NCI-H1105 treated with DMSO at 0.1 percent for 48 hours (cell line): Measurements from ENCODE around the gene COL18A1.

ENCODE experiments used
- DNase-seq: peaks from one replicate; lab custom pipeline; 2025; lab: John Stamatoyannopoulos, UW

COL18A1 gene

DNA sequence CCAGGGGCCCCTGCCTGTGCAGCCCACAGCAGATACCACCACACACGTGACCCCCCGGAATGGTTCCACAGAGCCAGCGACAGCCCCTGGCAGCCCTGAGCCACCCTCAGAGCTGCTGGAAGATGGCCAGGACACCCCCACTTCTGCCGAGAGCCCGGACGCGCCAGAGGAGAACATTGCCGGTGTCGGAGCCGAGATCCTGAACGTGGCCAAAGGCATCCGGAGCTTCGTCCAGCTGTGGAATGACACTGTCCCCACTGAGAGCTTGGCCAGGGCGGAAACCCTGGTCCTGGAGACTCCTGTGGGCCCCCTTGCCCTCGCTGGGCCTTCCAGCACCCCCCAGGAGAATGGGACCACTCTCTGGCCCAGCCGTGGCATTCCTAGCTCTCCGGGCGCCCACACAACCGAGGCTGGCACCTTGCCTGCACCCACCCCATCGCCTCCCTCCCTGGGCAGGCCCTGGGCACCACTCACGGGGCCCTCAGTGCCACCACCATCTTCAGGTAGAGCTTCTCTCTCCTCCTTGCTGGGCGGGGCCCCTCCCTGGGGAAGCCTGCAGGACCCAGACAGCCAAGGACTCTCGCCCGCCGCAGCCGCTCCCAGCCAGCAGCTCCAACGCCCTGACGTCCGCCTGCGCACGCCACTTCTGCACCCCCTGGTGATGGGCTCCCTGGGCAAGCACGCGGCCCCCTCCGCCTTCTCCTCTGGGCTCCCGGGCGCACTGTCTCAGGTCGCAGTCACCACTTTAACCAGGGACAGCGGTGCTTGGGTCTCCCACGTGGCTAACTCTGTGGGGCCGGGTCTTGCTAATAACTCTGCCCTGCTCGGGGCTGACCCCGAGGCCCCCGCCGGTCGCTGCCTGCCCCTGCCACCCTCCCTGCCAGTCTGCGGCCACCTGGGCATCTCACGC is 51.0 kb downstream of the COL18A1 start:
- peak; percentile 28 for DNase-seq

DNA sequence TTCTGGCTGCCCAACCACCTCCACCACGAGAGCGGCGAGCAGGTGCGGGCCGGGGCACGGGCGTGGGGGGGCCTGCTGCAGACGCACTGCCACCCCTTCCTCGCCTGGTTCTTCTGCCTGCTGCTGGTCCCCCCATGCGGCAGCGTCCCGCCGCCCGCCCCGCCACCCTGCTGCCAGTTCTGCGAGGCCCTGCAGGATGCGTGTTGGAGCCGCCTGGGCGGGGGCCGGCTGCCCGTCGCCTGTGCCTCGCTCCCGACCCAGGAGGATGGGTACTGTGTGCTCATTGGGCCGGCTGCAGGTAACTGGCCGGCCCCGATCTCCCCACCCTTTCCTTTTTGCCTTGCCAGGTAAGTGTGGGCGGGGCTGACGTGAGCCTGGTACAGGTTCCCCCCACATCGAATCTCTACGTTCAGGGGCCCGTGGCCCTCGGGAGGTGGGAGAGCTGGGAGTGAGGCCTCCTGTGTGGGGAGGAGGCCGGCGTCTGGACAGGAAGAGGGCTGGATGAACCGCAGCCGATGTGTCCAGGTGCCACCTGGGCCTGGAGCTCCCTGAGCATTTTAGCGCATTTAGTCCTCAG is 51.7 kb downstream of the COL18A1 start:
- no peak for DNase-seq

DNA sequence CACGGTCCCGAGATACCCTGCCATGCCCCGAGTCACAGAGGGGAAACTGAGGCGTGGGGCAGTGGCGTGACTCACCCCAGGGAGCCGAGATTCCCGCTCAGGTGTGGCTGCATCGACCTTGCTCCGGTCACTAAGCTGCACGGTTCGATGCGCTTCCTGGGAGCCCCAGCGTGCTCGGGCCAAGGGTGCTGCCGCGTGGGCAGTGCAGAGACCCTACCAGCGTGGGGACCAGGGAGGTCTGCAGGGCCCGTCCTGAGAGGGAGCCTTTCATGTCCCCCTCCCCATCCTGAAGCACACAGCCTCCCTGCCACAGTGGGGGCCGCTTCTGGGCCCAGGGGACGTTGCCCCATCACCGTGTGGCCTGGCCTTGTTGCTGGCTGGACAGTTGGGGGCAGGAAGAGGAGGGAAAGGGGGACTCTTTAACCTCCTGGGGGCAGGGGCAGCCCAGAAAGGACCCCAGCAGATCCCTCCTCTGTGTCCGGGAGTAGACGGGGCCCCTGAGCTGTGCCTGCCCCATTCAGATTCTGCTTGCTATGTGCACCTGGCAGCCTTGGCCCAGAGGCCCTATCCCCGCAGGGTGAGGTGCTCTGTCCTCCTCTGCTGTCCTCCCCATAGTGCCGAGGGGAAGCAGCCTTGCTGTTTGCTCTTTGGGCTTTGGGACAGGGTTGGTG is 52.3 kb downstream of the COL18A1 start:
- no peak for DNase-seq

DNA sequence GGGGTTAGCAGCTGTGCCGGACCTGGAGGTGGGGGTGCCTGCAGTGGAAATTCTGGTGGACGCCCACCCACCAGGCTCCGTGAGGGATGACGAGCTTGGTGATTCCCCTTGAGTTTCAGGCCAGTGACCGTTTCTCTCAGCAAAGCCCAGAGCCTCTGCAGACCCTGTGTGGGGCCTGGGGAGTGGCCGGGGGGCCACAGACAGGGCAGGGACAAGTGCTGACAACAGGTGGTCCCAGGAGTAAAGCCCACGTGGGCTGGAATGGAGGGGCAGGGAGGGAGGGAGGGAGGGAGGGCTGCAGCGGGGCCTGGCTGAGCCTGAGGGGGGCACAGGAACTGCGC is 52.8 kb downstream of the COL18A1 start:
- DNase-seq: no peak

DNA sequence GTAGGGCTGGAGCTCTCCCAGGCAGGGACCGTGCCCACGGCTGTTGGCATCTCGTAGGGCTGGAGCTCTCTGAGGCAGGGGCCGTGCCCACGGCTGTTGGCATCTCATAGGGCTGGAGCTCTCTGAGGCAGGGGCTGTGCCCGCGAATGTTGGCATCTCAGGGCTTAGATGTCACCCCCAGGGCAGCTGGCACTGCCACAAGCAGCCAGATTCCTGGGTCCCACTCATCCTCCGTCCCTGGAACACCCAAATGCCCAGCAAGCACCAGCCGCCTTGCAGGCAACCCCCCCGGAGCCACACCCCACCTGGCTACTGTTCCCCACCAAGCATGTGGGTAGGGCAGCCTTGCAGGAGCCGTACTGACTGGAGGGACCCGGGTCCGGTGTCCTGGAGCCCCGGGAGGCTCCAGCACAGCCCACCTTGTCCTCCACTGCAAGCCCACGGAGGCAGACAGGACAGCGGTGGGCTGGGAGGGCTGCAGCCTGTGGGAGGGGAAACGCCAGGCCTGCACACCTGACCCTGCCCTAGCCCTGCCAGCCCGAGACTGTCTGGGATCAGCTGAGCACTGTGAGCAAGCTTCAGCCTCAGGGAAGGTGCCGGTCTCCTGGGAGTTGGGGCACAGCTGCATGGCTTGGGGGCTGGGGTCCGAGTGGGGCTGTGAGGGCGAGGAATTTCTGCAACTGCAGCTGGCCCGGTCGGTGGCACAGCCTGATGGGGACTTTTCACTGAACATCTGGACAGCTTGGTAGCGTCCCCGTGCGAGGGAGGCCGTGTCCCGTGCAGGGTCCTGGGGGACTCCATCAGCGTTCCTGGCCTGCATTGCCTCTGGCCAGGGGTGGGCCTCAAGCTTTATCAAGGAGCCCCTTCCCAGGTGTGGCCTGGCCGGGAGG is 53.6 kb downstream of the COL18A1 start:
- DNase-seq: no peak

DNA sequence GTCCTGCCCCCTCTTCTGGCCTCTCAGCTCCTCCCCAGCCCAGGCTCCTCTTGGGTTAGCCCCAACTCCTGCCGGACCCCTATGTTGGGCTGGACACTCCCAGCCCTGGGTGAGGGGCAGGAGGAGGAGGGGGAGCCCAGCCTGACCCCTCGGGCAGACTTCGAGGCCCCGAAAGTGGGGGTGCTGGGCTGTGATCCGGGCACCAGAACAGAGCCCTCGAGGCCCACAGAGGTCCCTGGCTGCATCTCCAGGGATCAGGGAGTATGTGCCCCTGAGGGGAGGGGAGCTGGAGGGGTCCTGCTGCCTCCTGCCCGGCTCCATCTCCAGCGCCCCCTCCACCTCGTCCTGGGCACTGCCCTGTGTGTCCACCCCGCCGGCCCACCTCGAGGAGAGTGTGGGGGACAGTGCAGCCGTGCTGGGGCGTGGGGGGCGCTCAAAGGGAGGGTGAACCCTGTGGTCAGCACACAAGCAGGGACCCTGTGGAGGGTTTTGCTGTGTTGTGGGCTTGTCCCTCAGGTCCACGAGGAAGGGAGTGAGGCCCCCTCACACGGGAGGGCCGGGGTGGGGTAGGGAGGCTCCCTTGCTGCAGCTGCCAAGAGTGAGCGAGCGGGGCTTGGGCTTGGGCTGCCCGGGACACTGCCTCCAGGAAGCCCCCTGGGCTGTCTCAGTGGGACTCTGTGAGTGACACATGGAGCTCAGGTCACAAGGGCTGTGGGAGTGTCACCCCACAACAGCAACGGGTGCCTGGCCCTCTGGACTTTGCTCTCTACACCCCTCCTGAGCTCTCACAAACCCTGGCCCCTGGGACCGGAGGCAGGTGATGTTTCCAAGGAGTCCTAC is 54.4 kb downstream of the COL18A1 start:
- DNase-seq: no peak

DNA sequence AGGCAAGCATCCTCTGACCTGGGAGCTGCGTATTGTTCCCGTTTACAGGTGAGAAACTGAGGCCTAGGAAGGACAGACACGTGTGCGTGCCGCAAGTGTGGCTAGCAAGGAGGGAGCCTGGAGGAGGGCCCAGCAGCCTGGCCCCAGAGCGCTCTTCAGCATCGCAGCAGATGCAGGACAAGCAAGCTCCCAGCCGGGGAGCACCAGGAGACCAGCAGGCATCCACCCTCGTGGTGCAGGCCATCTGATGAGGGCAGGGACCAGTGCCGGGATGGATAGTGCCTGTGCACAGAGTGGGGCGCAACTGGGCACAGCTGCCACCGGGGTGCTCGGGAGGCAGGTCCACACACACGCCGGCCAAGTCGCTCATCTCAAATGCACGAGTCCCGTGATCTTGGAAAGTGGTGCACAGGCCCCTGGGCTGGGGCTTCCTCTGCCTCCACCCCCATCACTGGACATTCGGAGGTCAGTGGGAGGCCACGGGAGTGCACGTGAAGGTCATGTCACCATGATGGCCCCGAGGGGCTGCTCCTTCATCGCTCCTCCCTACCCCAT is 55.1 kb downstream of the COL18A1 start:
- no peak for DNase-seq

DNA sequence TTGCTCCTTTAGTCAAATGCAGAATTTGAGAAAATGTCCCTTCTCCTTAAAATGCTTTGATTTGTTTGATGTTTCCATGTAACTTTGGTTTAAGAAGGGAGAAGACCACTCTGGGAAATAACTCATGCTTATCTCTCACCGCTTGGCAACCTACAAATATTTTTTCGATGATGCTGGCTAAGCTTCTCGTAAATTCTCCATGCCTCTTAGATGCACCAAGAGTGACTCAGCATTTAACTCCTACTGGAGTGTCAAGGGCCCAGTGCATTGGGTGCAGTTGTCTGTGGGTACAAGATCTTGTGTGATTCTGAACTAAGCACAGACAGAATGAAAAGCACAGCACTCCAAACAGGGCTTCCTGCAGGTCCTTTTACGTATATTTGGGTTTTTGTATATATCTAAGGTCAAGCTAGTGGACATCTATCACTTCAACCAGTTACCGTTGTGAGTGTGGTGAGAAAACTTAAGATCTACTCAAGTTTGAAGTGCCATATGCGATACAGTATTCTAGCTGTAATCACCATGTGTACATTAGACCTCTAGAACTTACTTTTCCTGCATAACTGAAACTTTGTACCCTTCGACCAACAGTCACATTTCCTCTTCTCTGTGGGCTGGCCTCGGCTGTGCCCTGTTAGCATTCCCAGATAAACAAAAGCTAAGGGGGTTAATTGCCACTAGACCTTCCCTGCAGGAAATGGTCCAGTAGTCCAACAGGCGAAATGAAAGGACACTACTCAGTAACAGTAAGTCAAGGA is 55.8 kb downstream of the COL18A1 start:
- no peak for DNase-seq

DNA sequence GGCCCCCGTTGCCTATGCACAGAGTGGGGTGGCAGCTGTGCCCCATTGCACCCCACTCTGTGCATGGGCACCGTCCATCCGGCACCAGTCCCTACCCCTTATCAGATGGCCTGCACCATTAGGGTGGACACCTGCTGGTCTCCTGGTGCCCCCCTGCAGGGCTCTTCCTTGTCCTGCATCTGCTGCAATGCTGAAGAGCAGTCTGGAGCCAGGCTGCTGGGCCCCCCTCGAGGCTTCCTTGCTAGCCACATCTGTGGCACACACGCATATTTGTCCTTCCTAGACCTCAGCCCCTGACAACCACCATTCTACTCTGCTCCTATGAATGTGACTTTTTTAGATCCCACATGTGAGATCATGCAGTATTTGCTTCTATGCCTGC is 56.4 kb downstream of the COL18A1 start:
- DNase-seq: no peak

DNA sequence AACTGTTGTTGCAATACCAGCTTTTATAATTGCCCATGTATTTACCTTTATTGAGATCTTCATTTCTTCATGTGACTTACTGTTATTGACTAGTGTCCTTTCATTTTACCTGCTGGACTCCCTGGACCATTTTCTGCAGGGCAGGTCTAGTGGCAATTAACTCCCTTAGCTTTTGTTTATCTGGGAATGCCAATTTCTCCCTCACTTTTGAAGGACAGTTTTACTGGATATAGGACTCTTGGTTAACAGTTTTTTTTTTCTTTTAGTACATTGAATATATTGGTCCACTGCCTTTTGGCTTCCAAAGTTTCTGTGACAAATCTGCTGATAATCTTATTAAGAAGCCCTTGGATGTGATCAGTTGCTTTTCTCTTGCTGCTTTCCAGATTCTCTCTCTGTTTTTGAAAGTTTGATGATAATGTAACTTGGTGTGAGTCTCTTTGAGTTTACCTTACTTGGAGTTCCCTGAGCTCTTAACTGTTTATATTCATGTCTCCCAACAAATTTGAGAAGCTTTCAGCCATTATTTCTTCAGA is 56.9 kb downstream of the COL18A1 start:
- no peak for DNase-seq

DNA sequence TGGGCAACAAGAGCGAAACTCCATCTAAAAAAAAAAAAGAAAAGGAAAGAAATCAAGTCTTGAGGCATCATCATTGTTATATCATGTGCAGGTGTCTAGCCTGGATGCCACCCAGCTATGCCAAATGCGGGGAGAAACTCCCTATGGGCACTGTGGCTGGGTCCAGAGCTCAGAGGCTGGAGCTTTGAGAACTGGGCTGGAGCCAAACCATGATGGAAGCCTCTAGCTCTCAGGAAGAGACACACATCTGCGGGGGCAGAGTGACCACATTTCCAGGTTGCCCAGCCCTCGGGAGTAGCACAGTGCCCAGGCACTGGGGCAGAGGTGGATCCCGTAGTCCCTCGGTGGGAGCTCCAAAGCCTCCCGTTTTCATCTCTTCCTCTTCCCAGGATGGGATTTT is 58.9 kb downstream of the COL18A1 start:
- no peak for DNase-seq

DNA sequence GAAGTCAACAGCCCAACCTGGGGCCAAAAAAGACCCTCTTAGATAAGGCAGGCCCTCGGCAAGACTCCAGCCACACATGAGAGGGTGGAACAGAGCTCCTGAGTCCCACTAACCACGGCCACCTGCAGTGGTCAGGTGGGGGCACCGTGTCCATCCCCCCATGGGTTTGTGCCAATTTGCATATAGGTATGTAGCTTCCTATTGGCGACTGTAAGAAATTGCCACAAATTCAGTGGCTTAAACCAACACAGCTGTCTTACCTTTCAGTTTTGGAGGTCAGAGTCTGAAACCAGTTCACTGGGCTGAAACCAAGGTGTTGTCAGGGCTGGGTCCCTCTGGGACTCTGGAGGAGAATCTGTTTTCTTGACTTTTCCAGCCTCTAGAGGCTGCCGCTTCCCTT is 59.3 kb downstream of the COL18A1 start:
- no peak for DNase-seq

DNA sequence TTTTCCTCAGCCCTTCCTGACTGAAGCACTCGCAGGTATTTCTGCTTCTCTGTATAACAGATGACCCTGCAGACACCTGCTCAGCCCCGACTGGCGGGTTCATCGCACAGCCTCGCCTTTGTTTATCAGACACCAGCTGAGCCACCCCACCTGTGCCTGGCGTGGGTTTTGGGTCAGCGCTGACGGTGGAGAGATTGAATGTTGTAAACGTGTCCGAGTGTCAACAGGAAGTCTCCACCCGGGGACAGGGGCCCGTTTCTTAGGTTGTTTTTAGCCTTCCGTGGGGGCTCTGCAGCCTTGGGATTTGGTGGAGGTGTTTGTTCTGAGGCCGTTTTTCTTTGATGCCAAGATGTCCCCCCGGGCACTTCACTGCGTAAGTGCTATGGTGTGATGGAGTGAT is 60.1 kb downstream of the COL18A1 start:
- DNase-seq: no peak

DNA sequence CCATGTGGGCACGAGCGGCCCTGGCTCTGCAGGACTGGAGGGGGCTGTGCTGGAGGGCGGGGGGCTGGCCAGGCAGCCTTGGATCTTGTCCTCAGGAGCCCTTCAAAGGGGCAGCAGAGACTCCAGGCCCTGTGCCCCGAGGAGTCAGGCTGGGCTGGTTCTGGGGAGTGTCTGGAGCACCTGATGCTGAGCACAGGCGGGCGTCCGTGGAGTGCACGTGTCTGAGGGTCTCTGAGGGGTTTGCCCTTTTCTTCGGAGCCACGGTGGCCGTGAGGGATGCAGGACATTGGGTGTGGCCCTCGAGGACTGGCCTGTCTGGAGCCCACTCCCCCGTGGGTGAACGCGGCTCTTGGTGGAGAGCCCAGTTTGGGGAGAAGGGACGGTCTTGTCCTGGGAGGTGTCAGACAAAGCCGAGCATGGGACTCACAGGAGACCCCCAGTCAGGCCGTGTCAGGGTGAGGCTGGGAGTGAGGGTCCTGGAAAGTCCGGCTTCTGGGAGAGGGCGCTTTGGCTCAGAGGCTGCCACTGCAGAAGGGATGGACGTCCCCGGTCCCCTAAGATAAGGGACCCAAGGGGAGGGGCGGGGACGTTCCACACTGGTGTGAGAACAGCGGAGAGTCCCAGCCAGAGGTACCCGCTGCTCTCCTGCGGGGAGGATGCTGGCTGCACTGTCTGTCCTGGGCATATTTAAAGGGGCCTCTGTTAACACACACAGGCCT is 60.8 kb downstream of the COL18A1 start:
- DNase-seq: no peak

DNA sequence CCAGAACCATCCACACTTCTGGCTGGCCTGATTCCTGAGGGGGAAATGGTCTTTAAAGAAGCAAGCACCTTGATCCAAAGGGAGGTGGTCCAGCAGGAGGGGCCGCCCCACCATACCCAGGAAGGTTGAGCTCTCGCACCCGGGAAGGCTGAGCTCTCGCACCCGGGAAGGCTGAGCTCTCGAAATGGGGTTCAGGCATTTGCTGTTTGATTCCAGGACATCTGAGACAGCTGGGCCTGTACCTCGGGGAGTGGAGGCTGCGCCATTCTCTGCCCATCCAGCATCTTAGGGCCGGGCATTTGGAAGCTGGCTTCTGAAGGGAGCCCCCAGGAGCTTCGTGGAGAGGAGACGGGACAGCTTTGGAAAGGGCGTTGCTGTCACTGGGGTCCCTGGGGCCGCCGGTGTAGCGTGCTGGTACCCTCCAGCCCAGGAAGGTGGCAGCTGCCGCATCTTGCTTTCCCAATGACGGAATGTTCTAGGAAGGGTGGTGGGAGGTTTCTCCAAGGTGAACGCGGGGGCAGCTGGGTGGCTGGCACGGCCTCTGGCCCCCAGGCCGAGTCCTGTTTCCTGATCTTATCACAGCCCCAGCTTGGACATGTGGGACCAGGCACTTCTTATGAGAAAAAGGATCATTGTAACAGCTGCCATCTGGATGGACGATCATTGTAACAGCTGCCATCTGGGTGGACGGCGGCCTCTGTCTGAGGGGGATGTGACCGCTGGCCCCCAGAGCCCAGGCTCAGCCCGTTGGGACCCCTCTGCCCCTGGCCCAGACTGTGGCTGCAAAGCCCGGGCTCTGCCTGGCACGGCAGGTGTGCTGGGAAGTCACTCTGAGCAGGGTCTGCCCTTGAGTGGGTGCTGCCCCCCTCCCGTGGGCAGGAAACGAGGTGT is 61.6 kb downstream of the COL18A1 start:
- DNase-seq: no peak

DNA sequence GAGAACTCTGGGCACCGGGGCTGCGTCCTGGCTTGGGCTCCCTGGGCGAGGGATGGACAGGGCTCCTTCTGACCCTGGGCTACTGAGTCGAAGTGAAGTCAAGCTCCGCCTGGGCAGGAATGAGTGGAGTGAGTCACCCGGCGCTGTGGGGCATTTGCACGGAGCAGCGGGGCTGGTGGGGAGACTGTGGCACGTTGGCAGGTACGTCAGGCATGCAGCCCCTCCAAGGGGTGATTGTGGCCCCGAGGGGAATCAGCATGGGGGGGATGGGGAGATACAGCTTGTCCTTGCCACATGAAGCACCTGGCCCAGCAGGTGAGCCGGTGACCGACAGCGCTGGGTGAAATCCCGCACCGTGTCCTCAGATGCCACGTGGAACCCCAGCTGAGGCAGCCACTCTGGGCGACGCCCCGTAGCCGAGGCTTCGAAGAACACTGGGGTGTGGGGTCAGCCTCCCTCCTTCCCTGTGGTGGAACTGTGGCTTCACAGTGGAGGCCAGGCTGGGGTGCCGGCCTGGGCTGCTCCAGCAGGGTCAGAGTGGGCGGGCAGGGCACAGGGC is 62.3 kb downstream of the COL18A1 start:
- no peak for DNase-seq

DNA sequence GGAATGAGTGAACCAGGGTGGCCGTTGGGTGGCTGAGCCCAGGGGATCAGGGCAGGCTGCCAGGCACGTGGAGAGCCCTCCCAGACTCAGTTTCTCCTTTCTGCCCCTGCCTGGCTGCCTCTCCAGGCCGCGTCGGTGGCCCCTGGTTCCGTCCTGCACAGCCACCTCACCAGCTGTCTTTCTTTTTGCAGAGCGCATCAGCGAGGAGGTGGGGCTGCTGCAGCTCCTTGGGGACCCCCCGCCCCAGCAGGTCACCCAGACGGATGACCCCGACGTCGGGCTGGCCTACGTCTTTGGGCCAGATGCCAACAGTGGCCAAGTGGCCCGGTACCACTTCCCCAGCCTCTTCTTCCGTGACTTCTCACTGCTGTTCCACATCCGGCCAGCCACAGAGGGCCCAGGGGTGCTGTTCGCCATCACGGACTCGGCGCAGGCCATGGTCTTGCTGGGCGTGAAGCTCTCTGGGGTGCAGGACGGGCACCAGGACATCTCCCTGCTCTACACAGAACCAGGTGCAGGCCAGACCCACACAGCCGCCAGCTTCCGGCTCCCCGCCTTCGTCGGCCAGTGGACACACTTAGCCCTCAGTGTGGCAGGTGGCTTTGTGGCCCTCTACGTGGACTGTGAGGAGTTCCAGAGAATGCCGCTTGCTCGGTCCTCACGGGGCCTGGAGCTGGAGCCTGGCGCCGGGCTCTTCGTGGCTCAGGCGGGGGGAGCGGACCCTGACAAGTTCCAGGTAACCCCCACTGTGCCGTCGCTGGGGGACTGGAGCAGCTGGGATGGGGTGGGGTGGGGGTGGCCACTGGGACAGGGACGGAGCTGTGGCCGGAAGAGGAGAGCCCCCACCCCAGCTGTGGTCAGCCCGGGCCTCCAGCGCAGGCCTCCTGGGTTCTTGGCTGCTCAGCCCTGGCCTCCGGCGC is 63.3 kb downstream of the COL18A1 start:
- DNase-seq: no peak
